GM12878 (cell line): ENCODE data around the gene CACNA1A.

ENCODE experiments used
- ATF2 ChIP-seq: IDR thresholded peaks from 2 replicates; pipeline ENCODE4 v1.6.1; 2012; ENCODE audit warnings: low read length, inconsistent platforms
- CHD1 ChIP-seq: IDR thresholded peaks from 2 replicates; pipeline ENCODE4 v1.6.1; 2012; ENCODE audit warnings: low read depth, low read length, improper control_type of control experiment
- CTCF ChIP-seq, 3 experiments: IDR thresholded peaks in 2 of 3; conservative IDR thresholded peaks in 1 of 3; 2 replicates each; pipeline ENCODE4 v1.5.1; 2011; ENCODE audit warnings: low read depth in 3 of 3, low read length in 3 of 3, mild to moderate bottlenecking in 3 of 3, control low read depth in 2 of 3, moderate library complexity in 2 of 3, inconsistent platforms in 1 of 3, mixed read lengths in 1 of 3; ENCODE audit not compliant: control insufficient read depth in 2 of 3, insufficient read depth in 1 of 3; ENCODE audit errors: extremely low read depth in 1 of 3
- E2F8 ChIP-seq: fragments of 450-650 bp; IDR thresholded peaks from 2 replicates; pipeline ENCODE4 v1.6.1; 2018; ENCODE audit warnings: mild to moderate bottlenecking, low read depth, moderate library complexity; ENCODE audit not compliant: partially characterized antibody
- EZH2 ChIP-seq: IDR thresholded peaks from 2 replicates; pipeline ENCODE4 v1.6.1; 2012; ENCODE audit warnings: low read depth, mild to moderate bottlenecking, control low read depth, inconsistent platforms, low read length, borderline replicate concordance; ENCODE audit not compliant: control insufficient read depth
- FOXM1 ChIP-seq: IDR thresholded peaks from 2 replicates; pipeline ENCODE4 v1.6.1; 2012; ENCODE audit warnings: low read depth, mild to moderate bottlenecking, inconsistent platforms, low read length, moderate library complexity
- MAX ChIP-seq: IDR thresholded peaks from 2 replicates; pipeline ENCODE4 v1.6.1; 2012; ENCODE audit warnings: low read depth, low read length, improper control_type of control experiment
- RFX5 ChIP-seq: IDR thresholded peaks from 2 replicates; pipeline ENCODE4 v1.6.1; 2011; ENCODE audit warnings: low read depth, low read length, improper control_type of control experiment
- SIN3A ChIP-seq: IDR thresholded peaks from 2 replicates; pipeline ENCODE4 v1.6.1; 2012; ENCODE audit warnings: low read depth, low read length, improper control_type of control experiment
- SREBF1 ChIP-seq: IDR thresholded peaks from 2 replicates; pipeline ENCODE4 v1.6.1; 2012; ENCODE audit warnings: mild to moderate bottlenecking, low read length
- SREBF2 ChIP-seq: IDR thresholded peaks from 2 replicates; pipeline ENCODE4 v1.6.1; 2012; ENCODE audit warnings: mild to moderate bottlenecking, low read length
- ZNF384 ChIP-seq: IDR thresholded peaks from 2 replicates; pipeline ENCODE4 v1.6.1; 2012; ENCODE audit warnings: low read depth, mild to moderate bottlenecking, low read length, improper control_type of control experiment, borderline replicate concordance
- ZZZ3 ChIP-seq: IDR thresholded peaks from 2 replicates; pipeline ENCODE4 v1.6.1; 2011; ENCODE audit warnings: low read depth; ENCODE audit not compliant: control insufficient read depth, insufficient read length

- no peak for TF ChIP-seq SIN3A
- TF ChIP-seq ZZZ3, result no peak
- no peak for TF ChIP-seq SREBF2
- TF ChIP-seq CTCF (IDR thresholded peaks at IDR 0.05 in 2 of 3, conservative IDR thresholded peaks at IDR 0.05 in 1 of 3; ENCODE audit: control insufficient read depth in 2 of 3, extremely low read depth in 1 of 3, insufficient read depth in 1 of 3, low read depth in 3 of 3, low read length in 3 of 3), result no peak
- TF ChIP-seq ATF2, result no peak
- no peak for TF ChIP-seq FOXM1
- no peak for TF ChIP-seq EZH2
- no peak for TF ChIP-seq ZNF384
- no peak for TF ChIP-seq MAX
- TF ChIP-seq CHD1, result no peak
- no peak for TF ChIP-seq E2F8
- no peak for TF ChIP-seq SREBF1
- no peak for TF ChIP-seq RFX5
These were observed 207.5 kb downstream of the CACNA1A start for GRCh38 chr19:13298565-13299481.
